GM23338 (cell line): ENCODE results near the gene ZNF185. TPM values are rescaled to one million over a fixed set of nuclear protein-coding genes. Genes with fewer than 3 reads are reported as not detected.

ENCODE experiments used
- ATAC-seq: fragments of 200-7000 bp; cut with Tn5 transposase; 3 replicates; pipeline ENCODE4 v1.9.1; 2020
- DNase-seq: peaks from one replicate; pipeline ENCODE4 v3.0.0-alpha.2; 2015; ENCODE audit warnings: low spot score
- H2AFZ ChIP-seq: fragments of 200-600 bp; sonication (generic); 2 replicates; pipeline ENCODE4 v1.8.0; 2016; ENCODE audit warnings: antibody characterized with exemption, mild to moderate bottlenecking, moderate library complexity
- H3F3A ChIP-seq: fragments of 200-600 bp; sonication (generic); replicated peaks from 2 replicates; pipeline ENCODE4 v1.8.0; 2017; ENCODE audit warnings: antibody characterized with exemption, mixed run types, low read depth
- H3K27ac ChIP-seq: fragments of 200-600 bp; sonication (generic); 2 replicates; pipeline ENCODE4 v1.6.1; 2016; ENCODE audit warnings: low read depth
- H3K27me3 ChIP-seq: fragments of 200-600 bp; sonication (generic); 2 replicates; pipeline ENCODE4 v1.8.0; 2016; ENCODE audit warnings: mild to moderate bottlenecking, mixed run types, moderate library complexity; ENCODE audit not compliant: insufficient read depth
- H3K36me3 ChIP-seq: fragments of 200-600 bp; sonication (generic); 2 replicates; pipeline ENCODE4 v1.8.0; 2016; ENCODE audit warnings: mild to moderate bottlenecking; ENCODE audit not compliant: insufficient read depth
- H3K4me1 ChIP-seq: fragments of 200-600 bp; sonication (generic); 2 replicates; pipeline ENCODE4 v1.8.0; 2016; ENCODE audit warnings: mild to moderate bottlenecking, moderate library complexity; ENCODE audit not compliant: insufficient read depth
- H3K4me2 ChIP-seq: fragments of 200-600 bp; sonication (generic); 2 replicates; pipeline ENCODE4 v1.7.1; 2017; ENCODE audit warnings: mixed run types
- H3K4me3 ChIP-seq: fragments of 200-600 bp; sonication (generic); 2 replicates; pipeline ENCODE4 v1.6.1; 2016; ENCODE audit warnings: mixed run types
- H3K79me2 ChIP-seq: fragments of 200-600 bp; sonication (generic); replicated peaks from 2 replicates; pipeline ENCODE4 v1.8.0; 2017; ENCODE audit warnings: mild to moderate bottlenecking; ENCODE audit not compliant: insufficient read depth
- H3K9me2 ChIP-seq: fragments of 200-600 bp; sonication (generic); 2 replicates; pipeline ENCODE4 v1.8.0; 2017; ENCODE audit not compliant: insufficient read depth
- H4K20me1 ChIP-seq: fragments of 200-600 bp; sonication (generic); replicated peaks from 2 replicates; pipeline ENCODE4 v1.8.0; 2017; ENCODE audit warnings: mild to moderate bottlenecking; ENCODE audit not compliant: insufficient read depth
- H3K27ac Mint-ChIP-seq: 2 replicates; pipeline ENCODE4 v1.8.0; 2020; ENCODE audit warnings: inconsistent platforms, mild to moderate bottlenecking, moderate library complexity, mixed read lengths
- H3K27me3 Mint-ChIP-seq: 3 replicates; pipeline ENCODE4 v1.8.0; 2022; ENCODE audit warnings: low read depth, mild to moderate bottlenecking, moderate library complexity, mixed read lengths, inconsistent platforms; ENCODE audit not compliant: insufficient read depth, poor library complexity
- H3K36me3 Mint-ChIP-seq: 3 replicates; pipeline ENCODE4 v1.8.0; 2021; ENCODE audit warnings: low read depth, mild to moderate bottlenecking, inconsistent platforms, moderate library complexity, mixed read lengths
- H3K4me1 Mint-ChIP-seq: 3 replicates; pipeline ENCODE4 v1.8.0; 2020; ENCODE audit warnings: mild to moderate bottlenecking, inconsistent platforms, mixed read lengths
- H3K4me3 Mint-ChIP-seq: 3 replicates; pipeline ENCODE4 v1.8.0; 2021; ENCODE audit warnings: moderate library complexity, mild to moderate bottlenecking, inconsistent platforms, mixed read lengths
- H3K9me3 Mint-ChIP-seq: 3 replicates; pipeline ENCODE4 v1.8.0; 2020; ENCODE audit warnings: moderate library complexity, mild to moderate bottlenecking, inconsistent platforms, mixed read lengths
- CREB1 ChIP-seq: fragments of 250-450 bp; sonication (Bioruptor Pico); IDR thresholded peaks from 2 replicates; pipeline ENCODE4 v1.5.0; 2020; ENCODE audit warnings: low read depth, mild to moderate bottlenecking, moderate library complexity
- EZH2 ChIP-seq: fragments of 200-600 bp; sonication (generic); IDR thresholded peaks from one replicate; pipeline ENCODE4 v1.8.0; 2017; ENCODE audit warnings: antibody characterized with exemption, mild to moderate bottlenecking, low read depth; ENCODE audit not compliant: unreplicated experiment
- EZH2phosphoT487 ChIP-seq: fragments of 200-600 bp; sonication (generic); IDR thresholded peaks from one replicate; pipeline ENCODE4 v1.8.1; 2018; ENCODE audit warnings: antibody characterized with exemption; ENCODE audit not compliant: unreplicated experiment
- JUNB ChIP-seq: IDR thresholded peaks from one replicate; pipeline ENCODE4 v1.6.1; 2016; ENCODE audit warnings: antibody characterized with exemption; ENCODE audit not compliant: unreplicated experiment
- NANOG ChIP-seq: IDR thresholded peaks from 2 replicates; pipeline ENCODE4 v1.6.1; 2016; ENCODE audit warnings: antibody characterized with exemption, borderline replicate concordance
- POLR2AphosphoS5 ChIP-seq: IDR thresholded peaks from 2 replicates; pipeline ENCODE4 v1.6.1; 2016; ENCODE audit warnings: antibody characterized with exemption, low read depth
- STAT1 ChIP-seq: IDR thresholded peaks from one replicate; pipeline ENCODE4 v1.6.1; 2016; ENCODE audit warnings: antibody characterized with exemption; ENCODE audit not compliant: unreplicated experiment
- ZNF114 ChIP-seq: fragments of 250-450 bp; sonication (Bioruptor Pico); IDR thresholded peaks from 2 replicates; pipeline ENCODE4 v1.5.0; 2020; ENCODE audit warnings: mild to moderate bottlenecking, moderate library complexity
- ZNF331 ChIP-seq: fragments of 250-450 bp; sonication (Bioruptor Pico); IDR thresholded peaks from 2 replicates; pipeline ENCODE4 v1.5.0; 2020; ENCODE audit warnings: low read depth, mild to moderate bottlenecking, moderate library complexity
- polyA plus RNA-seq: library from polyadenylated mRNA; unstranded; fragments of >200 nt; fragmentation: Nextera tagmentation; extraction: Ambion mirVana; gene quantifications from 2 replicates; pipeline ENCODE4 v1.2.1, GENCODE V29; 2016
- total RNA-seq: library from RNA; depleted of rRNA; stranded (reverse); fragments of >200 nt; shearing (Covaris generic); gene quantifications from 2 replicates; pipeline ENCODE4 v1.2.3, GENCODE V29; 2014
- TF ChIP-seq, protein P1 (sequence below): IDR thresholded peaks from 2 replicates; pipeline ENCODE4 v1.6.1; 2016; ENCODE audit warnings: antibody characterized with exemption
- TF ChIP-seq, protein P2 (sequence below): fragments of 250-450 bp; sonication (Bioruptor Pico); IDR thresholded peaks from 2 replicates; pipeline ENCODE4 v1.5.0; 2020; ENCODE audit warnings: mild to moderate bottlenecking, moderate library complexity
- TF ChIP-seq, protein P3 (sequence below), 2 experiments: fragments of 200-600 bp in 1 of 2; sonication (generic) in 1 of 2; conservative IDR thresholded peaks; 2 replicates each; pipeline versions ENCODE4 v1.5.1 to v1.6.1; 2016 to 2017; ENCODE audit warnings: antibody characterized with exemption in 2 of 2, low read depth in 2 of 2, mild to moderate bottlenecking in 2 of 2, moderate library complexity in 1 of 2
- TF ChIP-seq, protein P4 (sequence below): IDR thresholded peaks from one replicate; pipeline ENCODE4 v1.6.1; 2018; ENCODE audit warnings: antibody characterized with exemption; ENCODE audit not compliant: unreplicated experiment

Gene ZNF185
- total and polyA plus RNA-seq, 2 experiments from 2014 or later, result 2.9 to 7.8 TPM

DNA sequence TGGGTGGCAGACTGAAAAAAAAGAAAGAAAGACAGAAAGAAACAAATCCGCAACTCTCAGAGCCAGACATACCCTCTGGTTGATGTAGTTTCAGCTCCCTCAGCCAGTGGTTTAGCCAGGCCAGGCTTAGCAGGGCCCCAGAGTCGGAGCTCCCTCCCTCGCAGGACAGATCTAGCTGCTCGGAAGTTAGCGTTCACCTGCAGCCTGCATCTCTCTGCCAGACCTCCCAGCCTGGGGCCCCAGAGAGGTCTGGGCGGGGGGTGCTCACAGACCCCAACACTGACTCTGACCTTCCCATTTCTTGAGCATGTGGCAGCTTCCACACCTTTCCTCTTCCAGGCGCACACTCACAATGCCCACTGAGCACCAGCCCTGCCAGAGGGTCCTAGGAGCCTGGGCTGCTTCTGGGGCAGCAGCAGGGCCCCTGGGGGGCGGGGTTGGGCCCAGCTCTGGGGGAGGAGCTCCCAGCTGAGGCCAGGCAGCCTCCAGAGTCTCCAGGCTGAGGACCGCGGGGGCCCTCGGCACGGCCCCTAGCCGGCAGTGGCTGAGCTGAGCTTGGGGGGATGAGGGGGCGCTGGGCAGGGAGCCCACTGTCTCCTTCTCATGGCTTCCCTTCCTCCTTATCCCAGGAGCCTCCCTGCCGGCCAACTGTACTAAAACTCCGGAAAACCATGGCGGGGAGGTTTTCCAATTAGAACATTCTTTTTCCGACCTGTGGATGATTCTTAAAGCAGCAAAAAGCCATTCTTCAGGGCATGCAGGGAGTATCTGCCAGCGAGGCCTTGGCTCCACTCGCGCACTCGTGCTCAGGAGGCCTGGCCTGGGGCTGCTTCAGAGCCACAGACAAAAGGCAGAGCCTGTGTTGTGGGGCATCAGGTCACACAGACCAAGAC lies 4.6 kb upstream of the ZNF185 start:
- 0 out of 2 replicates have a peak overlapping the region, but pooled peaks have one; percentile 40 for H3K27ac Mint-ChIP-seq
- H3K4me3 Mint-ChIP-seq, result peak overlapping the region; percentile 5; the same call in 1 of the 3 replicates
- H3K27ac ChIP-seq, result no peak overlapping the region
- H3K36me3 Mint-ChIP-seq, result no peaks in the 10 kb centered on the region; the same call in 1 of the 3 replicates
- H3K4me1 Mint-ChIP-seq, result peaks cover 61% of the 10 kb centered on the region
- ATAC-seq, result peak; percentile 56
- H3K4me3 ChIP-seq, result no peak overlapping the region
- H3F3A ChIP-seq, result no peaks in the 10 kb centered on the region
- H3K9me2 ChIP-seq, result no peaks in the 10 kb centered on the region
- no peaks in the 10 kb centered on the region for H3K79me2 ChIP-seq
- H2AFZ ChIP-seq, result no peak overlapping the region
- no peaks in the 10 kb centered on the region for H3K36me3 ChIP-seq
- H3K9me3 Mint-ChIP-seq, result no peaks in the 10 kb centered on the region
- peaks cover 25% of the 10 kb centered on the region for H3K4me1 ChIP-seq
- DNase-seq, result peak; percentile 37
- no peaks in the 10 kb centered on the region for H4K20me1 ChIP-seq
- H3K27me3 Mint-ChIP-seq, result peaks cover 14% of the 10 kb centered on the region
- H3K27me3 ChIP-seq, result no peaks in the 10 kb centered on the region
- TF ChIP-seq NANOG, result no peak
- TF ChIP-seq, protein P1, sequence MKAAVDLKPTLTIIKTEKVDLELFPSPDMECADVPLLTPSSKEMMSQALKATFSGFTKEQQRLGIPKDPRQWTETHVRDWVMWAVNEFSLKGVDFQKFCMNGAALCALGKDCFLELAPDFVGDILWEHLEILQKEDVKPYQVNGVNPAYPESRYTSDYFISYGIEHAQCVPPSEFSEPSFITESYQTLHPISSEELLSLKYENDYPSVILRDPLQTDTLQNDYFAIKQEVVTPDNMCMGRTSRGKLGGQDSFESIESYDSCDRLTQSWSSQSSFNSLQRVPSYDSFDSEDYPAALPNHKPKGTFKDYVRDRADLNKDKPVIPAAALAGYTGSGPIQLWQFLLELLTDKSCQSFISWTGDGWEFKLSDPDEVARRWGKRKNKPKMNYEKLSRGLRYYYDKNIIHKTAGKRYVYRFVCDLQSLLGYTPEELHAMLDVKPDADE, result no peak
- no peak for TF ChIP-seq JUNB
- no peak for TF ChIP-seq STAT1
- TF ChIP-seq EZH2, result no peak
- no peak for TF ChIP-seq EZH2phosphoT487
- TF ChIP-seq, protein P2, sequence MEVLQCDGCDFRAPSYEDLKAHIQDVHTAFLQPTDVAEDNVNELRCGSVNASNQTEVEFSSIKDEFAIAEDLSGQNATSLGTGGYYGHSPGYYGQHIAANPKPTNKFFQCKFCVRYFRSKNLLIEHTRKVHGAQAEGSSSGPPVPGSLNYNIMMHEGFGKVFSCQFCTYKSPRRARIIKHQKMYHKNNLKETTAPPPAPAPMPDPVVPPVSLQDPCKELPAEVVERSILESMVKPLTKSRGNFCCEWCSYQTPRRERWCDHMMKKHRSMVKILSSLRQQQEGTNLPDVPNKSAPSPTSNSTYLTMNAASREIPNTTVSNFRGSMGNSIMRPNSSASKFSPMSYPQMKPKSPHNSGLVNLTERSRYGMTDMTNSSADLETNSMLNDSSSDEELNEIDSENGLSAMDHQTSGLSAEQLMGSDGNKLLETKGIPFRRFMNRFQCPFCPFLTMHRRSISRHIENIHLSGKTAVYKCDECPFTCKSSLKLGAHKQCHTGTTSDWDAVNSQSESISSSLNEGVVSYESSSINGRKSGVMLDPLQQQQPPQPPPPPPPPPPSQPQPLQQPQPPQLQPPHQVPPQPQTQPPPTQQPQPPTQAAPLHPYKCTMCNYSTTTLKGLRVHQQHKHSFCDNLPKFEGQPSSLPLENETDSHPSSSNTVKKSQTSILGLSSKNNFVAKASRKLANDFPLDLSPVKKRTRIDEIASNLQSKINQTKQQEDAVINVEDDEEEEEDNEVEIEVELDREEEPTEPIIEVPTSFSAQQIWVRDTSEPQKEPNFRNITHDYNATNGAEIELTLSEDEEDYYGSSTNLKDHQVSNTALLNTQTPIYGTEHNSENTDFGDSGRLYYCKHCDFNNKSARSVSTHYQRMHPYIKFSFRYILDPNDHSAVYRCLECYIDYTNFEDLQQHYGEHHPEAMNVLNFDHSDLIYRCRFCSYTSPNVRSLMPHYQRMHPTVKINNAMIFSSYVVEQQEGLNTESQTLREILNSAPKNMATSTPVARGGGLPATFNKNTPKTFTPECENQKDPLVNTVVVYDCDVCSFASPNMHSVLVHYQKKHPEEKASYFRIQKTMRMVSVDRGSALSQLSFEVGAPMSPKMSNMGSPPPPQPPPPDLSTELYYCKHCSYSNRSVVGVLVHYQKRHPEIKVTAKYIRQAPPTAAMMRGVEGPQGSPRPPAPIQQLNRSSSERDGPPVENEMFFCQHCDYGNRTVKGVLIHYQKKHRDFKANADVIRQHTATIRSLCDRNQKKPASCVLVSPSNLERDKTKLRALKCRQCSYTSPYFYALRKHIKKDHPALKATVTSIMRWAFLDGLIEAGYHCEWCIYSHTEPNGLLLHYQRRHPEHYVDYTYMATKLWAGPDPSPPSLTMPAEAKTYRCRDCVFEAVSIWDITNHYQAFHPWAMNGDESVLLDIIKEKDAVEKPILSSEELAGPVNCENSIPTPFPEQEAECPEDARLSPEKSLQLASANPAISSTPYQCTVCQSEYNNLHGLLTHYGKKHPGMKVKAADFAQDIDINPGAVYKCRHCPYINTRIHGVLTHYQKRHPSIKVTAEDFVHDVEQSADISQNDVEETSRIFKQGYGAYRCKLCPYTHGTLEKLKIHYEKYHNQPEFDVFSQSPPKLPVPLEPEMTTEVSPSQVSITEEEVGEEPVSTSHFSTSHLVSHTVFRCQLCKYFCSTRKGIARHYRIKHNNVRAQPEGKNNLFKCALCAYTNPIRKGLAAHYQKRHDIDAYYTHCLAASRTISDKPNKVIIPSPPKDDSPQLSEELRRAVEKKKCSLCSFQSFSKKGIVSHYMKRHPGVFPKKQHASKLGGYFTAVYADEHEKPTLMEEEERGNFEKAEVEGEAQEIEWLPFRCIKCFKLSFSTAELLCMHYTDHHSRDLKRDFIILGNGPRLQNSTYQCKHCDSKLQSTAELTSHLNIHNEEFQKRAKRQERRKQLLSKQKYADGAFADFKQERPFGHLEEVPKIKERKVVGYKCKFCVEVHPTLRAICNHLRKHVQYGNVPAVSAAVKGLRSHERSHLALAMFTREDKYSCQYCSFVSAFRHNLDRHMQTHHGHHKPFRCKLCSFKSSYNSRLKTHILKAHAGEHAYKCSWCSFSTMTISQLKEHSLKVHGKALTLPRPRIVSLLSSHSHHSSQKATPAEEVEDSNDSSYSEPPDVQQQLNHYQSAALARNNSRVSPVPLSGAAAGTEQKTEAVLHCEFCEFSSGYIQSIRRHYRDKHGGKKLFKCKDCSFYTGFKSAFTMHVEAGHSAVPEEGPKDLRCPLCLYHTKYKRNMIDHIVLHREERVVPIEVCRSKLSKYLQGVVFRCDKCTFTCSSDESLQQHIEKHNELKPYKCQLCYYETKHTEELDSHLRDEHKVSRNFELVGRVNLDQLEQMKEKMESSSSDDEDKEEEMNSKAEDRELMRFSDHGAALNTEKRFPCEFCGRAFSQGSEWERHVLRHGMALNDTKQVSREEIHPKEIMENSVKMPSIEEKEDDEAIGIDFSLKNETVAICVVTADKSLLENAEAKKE (CRISPR knock-in tag), result no peak
- TF ChIP-seq, protein P3, sequence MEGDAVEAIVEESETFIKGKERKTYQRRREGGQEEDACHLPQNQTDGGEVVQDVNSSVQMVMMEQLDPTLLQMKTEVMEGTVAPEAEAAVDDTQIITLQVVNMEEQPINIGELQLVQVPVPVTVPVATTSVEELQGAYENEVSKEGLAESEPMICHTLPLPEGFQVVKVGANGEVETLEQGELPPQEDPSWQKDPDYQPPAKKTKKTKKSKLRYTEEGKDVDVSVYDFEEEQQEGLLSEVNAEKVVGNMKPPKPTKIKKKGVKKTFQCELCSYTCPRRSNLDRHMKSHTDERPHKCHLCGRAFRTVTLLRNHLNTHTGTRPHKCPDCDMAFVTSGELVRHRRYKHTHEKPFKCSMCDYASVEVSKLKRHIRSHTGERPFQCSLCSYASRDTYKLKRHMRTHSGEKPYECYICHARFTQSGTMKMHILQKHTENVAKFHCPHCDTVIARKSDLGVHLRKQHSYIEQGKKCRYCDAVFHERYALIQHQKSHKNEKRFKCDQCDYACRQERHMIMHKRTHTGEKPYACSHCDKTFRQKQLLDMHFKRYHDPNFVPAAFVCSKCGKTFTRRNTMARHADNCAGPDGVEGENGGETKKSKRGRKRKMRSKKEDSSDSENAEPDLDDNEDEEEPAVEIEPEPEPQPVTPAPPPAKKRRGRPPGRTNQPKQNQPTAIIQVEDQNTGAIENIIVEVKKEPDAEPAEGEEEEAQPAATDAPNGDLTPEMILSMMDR (conservative IDR thresholded peaks at IDR 0.05; ENCODE audit: low read depth in 2 of 2), result no peak
- no peak for TF ChIP-seq CREB1 (CRISPR knock-in tag)
- no peak for TF ChIP-seq POLR2AphosphoS5
- TF ChIP-seq ZNF114 (CRISPR knock-in tag), result no peak
- no peak for TF ChIP-seq ZNF331 (CRISPR knock-in tag)
- TF ChIP-seq, protein P4, sequence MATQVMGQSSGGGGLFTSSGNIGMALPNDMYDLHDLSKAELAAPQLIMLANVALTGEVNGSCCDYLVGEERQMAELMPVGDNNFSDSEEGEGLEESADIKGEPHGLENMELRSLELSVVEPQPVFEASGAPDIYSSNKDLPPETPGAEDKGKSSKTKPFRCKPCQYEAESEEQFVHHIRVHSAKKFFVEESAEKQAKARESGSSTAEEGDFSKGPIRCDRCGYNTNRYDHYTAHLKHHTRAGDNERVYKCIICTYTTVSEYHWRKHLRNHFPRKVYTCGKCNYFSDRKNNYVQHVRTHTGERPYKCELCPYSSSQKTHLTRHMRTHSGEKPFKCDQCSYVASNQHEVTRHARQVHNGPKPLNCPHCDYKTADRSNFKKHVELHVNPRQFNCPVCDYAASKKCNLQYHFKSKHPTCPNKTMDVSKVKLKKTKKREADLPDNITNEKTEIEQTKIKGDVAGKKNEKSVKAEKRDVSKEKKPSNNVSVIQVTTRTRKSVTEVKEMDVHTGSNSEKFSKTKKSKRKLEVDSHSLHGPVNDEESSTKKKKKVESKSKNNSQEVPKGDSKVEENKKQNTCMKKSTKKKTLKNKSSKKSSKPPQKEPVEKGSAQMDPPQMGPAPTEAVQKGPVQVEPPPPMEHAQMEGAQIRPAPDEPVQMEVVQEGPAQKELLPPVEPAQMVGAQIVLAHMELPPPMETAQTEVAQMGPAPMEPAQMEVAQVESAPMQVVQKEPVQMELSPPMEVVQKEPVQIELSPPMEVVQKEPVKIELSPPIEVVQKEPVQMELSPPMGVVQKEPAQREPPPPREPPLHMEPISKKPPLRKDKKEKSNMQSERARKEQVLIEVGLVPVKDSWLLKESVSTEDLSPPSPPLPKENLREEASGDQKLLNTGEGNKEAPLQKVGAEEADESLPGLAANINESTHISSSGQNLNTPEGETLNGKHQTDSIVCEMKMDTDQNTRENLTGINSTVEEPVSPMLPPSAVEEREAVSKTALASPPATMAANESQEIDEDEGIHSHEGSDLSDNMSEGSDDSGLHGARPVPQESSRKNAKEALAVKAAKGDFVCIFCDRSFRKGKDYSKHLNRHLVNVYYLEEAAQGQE, result no peak
- H3K4me2 ChIP-seq, result no peak overlapping the region; the same call in 1 of the 2 replicates
